Gastroesophageal sphincter (tissue), 4 donors: ENCODE results near the gene PTPRD. TPM values are rescaled to one million over a fixed set of nuclear protein-coding genes. Genes with fewer than 3 reads are reported as not detected.

ENCODE experiments used
- ATAC-seq: fragments of 150-250 bp; one replicate; pipeline ENCODE4 v1.9.1; 2016; ENCODE audit warnings: mild to moderate bottlenecking, moderate library complexity
- H3K27ac ChIP-seq, 4 donors: fragments of 200-600 bp; sonication (generic) in 3 of 4; 1 replicate in 3 of 4; 2 replicates in 1 of 4; pipeline ENCODE4 v1.5.1; 2016 to 2019
- H3K27me3 ChIP-seq: fragments of 200-600 bp; sonication (generic); one replicate; pipeline ENCODE4 v1.5.1; 2019
- H3K36me3 ChIP-seq, 2 donors: fragments of 200-600 bp; sonication (generic); one replicate each; pipeline ENCODE4 v1.5.1; 2019; ENCODE audit warnings: control low read depth in 1 of 2
- H3K4me1 ChIP-seq, 3 donors: fragments of 200-600 bp; sonication (generic); 1 replicate in 2 of 3; 2 replicates in 1 of 3; pipeline ENCODE4 v1.5.1; 2016 to 2019; ENCODE audit warnings: control low read depth in 2 of 3
- H3K4me3 ChIP-seq, 2 donors: fragments of 200-600 bp; sonication (generic); one replicate each; pipeline ENCODE4 v1.5.1; 2019; ENCODE audit warnings: mild to moderate bottlenecking in 1 of 2, moderate library complexity in 1 of 2
- H3K9me3 ChIP-seq, 3 donors: fragments of 200-600 bp; sonication (generic); one replicate each; pipeline ENCODE4 v1.5.1; 2017 to 2019; ENCODE audit warnings: control low read depth in 2 of 3
- EP300 ChIP-seq: sonication (generic); formaldehyde crosslinking; IDR thresholded peaks from one replicate; pipeline ENCODE4 v1.6.1; 2017; ENCODE audit warnings: antibody characterized with exemption, mild to moderate bottlenecking
- POLR2A ChIP-seq, 2 donors: fragments of 450-650 bp; IDR thresholded peaks; one replicate each; pipeline ENCODE4 v1.6.1; 2017; ENCODE audit warnings: antibody characterized with exemption in 2 of 2, mild to moderate bottlenecking in 2 of 2, moderate library complexity in 1 of 2
- POLR2AphosphoS5 ChIP-seq: sonication (generic); formaldehyde crosslinking; IDR thresholded peaks from one replicate; pipeline ENCODE4 v1.6.1; 2017; ENCODE audit warnings: antibody characterized with exemption
- WGBS, 2 donors: methylation state at CpG; one replicate each; pipeline ENCODE4 v1.1.5; 2018; ENCODE audit warnings: low coverage in 1 of 2; 5-methylcytosine and 5-hydroxymethylcytosine counted together
- total RNA-seq, 4 donors: library from RNA; depleted of rRNA; stranded (reverse); fragments of >200 nt; gene quantifications; one replicate each; pipeline ENCODE4 v1.1.0, GENCODE V29; 2016
- TF ChIP-seq, protein P1 (sequence below), 4 experiments: fragments of 200-600 bp in 2 of 4; fragments of 450-650 bp in 2 of 4; sonication (generic) in 1 of 4; IDR thresholded peaks; one replicate each; pipeline ENCODE4 v1.5.1; 2017 to 2019; ENCODE audit warnings: antibody characterized with exemption in 4 of 4, mild to moderate bottlenecking in 2 of 4, moderate library complexity in 2 of 4

Gene PTPRD
- total RNA-seq, 4 donors from 2014 or later: 3.5 to 53.9 (median 15.8) TPM

DNA sequence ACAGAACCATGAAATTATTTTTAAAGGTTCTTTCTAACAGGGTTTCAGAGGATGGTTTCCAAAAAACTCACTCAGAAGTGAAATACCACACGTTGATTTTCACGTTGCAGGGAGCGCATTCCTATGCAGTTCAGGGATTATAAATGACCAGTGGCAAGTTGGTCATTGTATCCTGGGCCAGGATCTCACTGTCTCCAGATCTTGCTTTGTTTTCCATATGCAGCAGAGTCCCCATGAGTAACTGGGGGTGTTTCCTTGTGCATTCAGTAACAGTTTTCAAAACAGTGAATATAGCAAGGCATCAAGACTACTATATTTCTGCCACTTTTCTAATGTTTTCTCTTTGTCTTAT, 1748.3 kb downstream of the PTPRD start:
- no peak overlapping the region for H3K4me3 ChIP-seq
- no peaks in the 10 kb centered on the region for H3K4me1 ChIP-seq
- no peaks in the 10 kb centered on the region for H3K36me3 ChIP-seq
- no peak for ATAC-seq
- WGBS, 2 donors: 32 to 57% methylated on average over 3 of the region's 3 CpGs
- TF ChIP-seq, protein P1, sequence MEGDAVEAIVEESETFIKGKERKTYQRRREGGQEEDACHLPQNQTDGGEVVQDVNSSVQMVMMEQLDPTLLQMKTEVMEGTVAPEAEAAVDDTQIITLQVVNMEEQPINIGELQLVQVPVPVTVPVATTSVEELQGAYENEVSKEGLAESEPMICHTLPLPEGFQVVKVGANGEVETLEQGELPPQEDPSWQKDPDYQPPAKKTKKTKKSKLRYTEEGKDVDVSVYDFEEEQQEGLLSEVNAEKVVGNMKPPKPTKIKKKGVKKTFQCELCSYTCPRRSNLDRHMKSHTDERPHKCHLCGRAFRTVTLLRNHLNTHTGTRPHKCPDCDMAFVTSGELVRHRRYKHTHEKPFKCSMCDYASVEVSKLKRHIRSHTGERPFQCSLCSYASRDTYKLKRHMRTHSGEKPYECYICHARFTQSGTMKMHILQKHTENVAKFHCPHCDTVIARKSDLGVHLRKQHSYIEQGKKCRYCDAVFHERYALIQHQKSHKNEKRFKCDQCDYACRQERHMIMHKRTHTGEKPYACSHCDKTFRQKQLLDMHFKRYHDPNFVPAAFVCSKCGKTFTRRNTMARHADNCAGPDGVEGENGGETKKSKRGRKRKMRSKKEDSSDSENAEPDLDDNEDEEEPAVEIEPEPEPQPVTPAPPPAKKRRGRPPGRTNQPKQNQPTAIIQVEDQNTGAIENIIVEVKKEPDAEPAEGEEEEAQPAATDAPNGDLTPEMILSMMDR (IDR thresholded peaks at IDR 0.05): no peak
- TF ChIP-seq POLR2AphosphoS5 (no peak), POLR2A (IDR thresholded peaks at IDR 0.05) (no peak), EP300 (no peak)
- H3K9me3 ChIP-seq: no peaks in the 10 kb centered on the region
- H3K27ac ChIP-seq: no peak overlapping the region
- no peaks in the 10 kb centered on the region for H3K27me3 ChIP-seq

DNA sequence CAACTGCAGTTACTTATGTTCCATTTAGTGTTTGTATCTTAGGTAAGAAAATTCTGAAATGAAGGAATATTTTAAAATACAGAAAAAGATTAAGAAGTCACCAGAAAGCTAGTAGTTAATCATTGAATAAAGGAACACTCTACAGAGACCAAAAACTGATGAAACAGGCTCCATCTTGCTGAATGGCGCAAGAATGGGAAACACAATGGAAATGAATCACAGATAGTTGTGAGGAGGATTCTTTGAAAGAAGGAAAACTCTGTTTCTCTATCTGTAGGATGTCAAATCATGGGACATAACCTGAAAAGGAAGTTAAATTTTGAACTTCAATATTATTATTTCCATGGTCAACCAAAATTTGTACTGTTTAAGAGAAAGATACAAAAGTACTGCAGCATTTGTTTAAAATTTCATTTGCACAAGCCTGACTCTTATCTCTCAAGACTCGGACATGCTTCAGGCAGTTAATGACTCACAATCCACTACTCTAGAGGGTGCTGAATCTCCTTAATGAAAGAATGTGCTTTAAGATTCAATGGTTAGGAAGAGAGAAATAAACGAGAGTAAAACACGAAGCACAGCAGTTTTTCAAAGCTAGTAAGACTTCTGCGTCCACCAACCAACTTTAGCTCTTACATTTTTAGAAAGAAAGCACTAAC, 1748.8 kb downstream of the PTPRD start:
- no peaks in the 10 kb centered on the region for H3K4me1 ChIP-seq
- no peaks in the 10 kb centered on the region for H3K9me3 ChIP-seq
- H3K4me3 ChIP-seq: no peak overlapping the region
- peaks cover under 1% of the 10 kb centered on the region for H3K27me3 ChIP-seq
- 48 to 79% methylated on average over 4 to 5 of the region's 5 CpGs for WGBS, 2 donors
- H3K27ac ChIP-seq: no peak overlapping the region
- no peaks in the 10 kb centered on the region for H3K36me3 ChIP-seq
- ATAC-seq: no peak
- no peak for TF ChIP-seq POLR2AphosphoS5
- no peak for TF ChIP-seq EP300
- no peak for TF ChIP-seq POLR2A (IDR thresholded peaks at IDR 0.05)
- TF ChIP-seq, protein P1 (IDR thresholded peaks at IDR 0.05): no peak

DNA sequence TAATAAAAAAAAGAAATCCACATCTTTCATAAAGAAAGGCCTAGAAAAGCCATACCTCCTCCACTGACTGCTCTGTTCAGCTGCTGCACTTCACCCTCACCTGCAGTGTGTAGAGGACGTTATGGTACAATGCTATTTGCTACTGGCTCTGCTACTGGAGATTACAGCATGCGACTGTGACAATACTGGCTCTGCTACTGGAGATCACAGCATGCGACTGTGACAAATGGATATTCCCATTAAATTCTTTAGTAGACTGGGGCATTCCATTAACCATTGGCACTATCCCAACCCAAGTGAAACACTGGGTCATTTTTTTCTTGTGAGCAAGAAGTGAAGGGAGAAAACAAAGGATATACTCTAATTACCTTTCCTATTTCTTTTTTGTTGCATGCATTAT, 1749.7 kb downstream of the PTPRD start:
- Histone ChIP-seq H3K27me3 (peaks cover 10% of the 10 kb centered on the region), H3K36me3 (no peaks in the 10 kb centered on the region), H3K4me3 (no peak overlapping the region), H3K9me3 (no peaks in the 10 kb centered on the region), H3K27ac (no peak overlapping the region), H3K4me1 (peaks cover 0 to 5% (median 0%) of the 10 kb centered on the region in 3 donors)
- ATAC-seq: no peak
- WGBS, 2 donors: 67 to 70% methylated on average over 2 to 3 of the region's 3 CpGs
- TF ChIP-seq EP300 (no peak), POLR2AphosphoS5 (no peak), POLR2A (IDR thresholded peaks at IDR 0.05) (no peak)
- TF ChIP-seq, protein P1 (IDR thresholded peaks at IDR 0.05): no peak

DNA sequence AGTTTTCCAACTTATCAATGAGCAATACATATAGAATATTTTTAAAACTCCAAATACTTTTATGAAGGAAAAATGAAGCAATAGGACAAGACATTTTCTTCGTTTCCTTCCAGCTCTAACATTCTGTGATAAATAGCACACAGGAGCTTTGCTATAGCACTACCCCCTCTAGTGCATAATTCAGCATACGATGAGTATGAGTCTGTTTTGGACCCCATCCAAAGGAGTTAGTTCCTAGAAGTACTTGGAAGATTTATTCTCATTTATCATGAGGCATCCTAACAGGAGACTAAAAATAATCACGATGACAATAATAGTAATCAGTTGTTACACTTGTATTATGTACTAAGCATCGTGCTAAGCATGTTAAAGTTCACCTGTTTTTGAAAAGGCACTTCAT, 1751.9 kb downstream of the PTPRD start:
- Histone ChIP-seq H3K4me3 (no peak overlapping the region), H3K4me1 (peaks cover 0 to 19% (median 0%) of the 10 kb centered on the region in 3 donors), H3K27me3 (peaks cover 32% of the 10 kb centered on the region), H3K36me3 (no peaks in the 10 kb centered on the region), H3K27ac (no peak overlapping the region), H3K9me3 (no peaks in the 10 kb centered on the region)
- no peak for ATAC-seq
- 9 to 27% methylated on average over 4 of the region's 4 CpGs for WGBS, 2 donors
- TF ChIP-seq POLR2AphosphoS5: no peak
- TF ChIP-seq EP300: no peak
- TF ChIP-seq POLR2A (IDR thresholded peaks at IDR 0.05): no peak
- TF ChIP-seq, protein P1 (IDR thresholded peaks at IDR 0.05): no peak

DNA sequence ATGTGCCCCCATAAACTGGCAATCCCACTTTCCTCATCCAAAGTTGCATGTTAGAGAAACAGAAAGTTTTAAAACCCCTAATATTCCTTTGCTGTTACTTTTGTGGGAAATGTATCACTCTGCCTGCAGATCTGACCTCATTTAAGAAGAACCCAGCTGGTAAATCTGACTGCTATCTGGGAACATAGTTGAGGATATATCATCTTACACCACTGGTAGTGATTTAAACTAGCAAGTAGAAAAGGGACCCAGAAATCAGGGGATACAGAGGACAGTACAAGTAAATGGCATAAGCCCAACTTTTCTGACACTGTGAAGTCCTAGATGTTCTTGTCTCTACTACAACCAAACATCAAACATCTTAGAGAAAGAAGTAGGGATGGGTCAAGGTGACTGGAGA, 1752.7 kb downstream of the PTPRD start:
- no peak overlapping the region for H3K27ac ChIP-seq
- TF ChIP-seq, protein P1 (IDR thresholded peaks at IDR 0.05): no peak
- no peak for TF ChIP-seq POLR2AphosphoS5
- TF ChIP-seq POLR2A (IDR thresholded peaks at IDR 0.05): no peak
- no peak for TF ChIP-seq EP300

More for the DNA sequence above, 1752.7 kb downstream of the PTPRD start:
- no peak for ATAC-seq
- Histone ChIP-seq H3K4me3 (no peak overlapping the region), H3K27me3 (peaks cover 40% of the 10 kb centered on the region), H3K36me3 (no peaks in the 10 kb centered on the region), H3K4me1 (peaks cover 0 to 19% (median 0%) of the 10 kb centered on the region in 3 donors), H3K9me3 (no peaks in the 10 kb centered on the region)
